ENCODE measurements around the gene EP400. TPM values are rescaled to one million over a fixed set of nuclear protein-coding genes. Genes with fewer than 3 reads are reported as not detected.

Gene EP400
- total and polyA plus RNA-seq, 2 of the 13 experiments (the other 11 are each of a cell fraction or from before 2014, with no cell fraction given), result 4.9 to 5.0 TPM

DNA sequence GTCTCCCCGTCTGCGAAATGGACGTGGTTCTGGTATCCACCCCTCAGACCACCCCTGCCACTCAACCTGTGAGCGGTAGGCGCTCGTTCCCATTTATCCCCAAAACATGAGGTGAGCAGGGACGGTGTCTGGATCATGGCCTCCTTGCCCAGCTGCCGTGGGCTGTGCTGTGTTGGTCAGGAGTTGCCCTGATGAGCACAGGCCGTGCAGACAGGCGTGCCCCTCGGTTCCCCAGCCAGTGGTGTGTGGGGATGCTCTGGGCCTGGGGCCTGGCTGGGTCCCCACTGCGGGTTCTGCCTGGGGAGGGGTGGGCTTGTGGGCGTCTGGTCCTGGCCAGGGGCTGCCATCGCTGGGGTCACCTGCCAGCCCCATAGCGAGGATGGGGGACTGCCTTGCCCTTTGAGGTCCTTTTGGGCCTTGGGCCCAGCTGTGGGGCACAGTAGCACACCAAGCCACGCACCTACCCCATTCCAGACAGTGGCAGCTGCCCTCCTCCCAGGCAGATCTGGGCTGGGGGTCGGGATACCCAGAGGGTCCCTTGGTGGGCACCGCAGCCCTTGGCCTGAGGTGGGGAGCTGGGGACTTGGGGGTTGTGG lies 31.9 kb upstream of the EP400 start (continued):
- TF ChIP-seq SNAPC4 (CRISPR knock-in tag; IDR thresholded peaks at IDR 0.05), result no peak
- TF ChIP-seq, protein P1, sequence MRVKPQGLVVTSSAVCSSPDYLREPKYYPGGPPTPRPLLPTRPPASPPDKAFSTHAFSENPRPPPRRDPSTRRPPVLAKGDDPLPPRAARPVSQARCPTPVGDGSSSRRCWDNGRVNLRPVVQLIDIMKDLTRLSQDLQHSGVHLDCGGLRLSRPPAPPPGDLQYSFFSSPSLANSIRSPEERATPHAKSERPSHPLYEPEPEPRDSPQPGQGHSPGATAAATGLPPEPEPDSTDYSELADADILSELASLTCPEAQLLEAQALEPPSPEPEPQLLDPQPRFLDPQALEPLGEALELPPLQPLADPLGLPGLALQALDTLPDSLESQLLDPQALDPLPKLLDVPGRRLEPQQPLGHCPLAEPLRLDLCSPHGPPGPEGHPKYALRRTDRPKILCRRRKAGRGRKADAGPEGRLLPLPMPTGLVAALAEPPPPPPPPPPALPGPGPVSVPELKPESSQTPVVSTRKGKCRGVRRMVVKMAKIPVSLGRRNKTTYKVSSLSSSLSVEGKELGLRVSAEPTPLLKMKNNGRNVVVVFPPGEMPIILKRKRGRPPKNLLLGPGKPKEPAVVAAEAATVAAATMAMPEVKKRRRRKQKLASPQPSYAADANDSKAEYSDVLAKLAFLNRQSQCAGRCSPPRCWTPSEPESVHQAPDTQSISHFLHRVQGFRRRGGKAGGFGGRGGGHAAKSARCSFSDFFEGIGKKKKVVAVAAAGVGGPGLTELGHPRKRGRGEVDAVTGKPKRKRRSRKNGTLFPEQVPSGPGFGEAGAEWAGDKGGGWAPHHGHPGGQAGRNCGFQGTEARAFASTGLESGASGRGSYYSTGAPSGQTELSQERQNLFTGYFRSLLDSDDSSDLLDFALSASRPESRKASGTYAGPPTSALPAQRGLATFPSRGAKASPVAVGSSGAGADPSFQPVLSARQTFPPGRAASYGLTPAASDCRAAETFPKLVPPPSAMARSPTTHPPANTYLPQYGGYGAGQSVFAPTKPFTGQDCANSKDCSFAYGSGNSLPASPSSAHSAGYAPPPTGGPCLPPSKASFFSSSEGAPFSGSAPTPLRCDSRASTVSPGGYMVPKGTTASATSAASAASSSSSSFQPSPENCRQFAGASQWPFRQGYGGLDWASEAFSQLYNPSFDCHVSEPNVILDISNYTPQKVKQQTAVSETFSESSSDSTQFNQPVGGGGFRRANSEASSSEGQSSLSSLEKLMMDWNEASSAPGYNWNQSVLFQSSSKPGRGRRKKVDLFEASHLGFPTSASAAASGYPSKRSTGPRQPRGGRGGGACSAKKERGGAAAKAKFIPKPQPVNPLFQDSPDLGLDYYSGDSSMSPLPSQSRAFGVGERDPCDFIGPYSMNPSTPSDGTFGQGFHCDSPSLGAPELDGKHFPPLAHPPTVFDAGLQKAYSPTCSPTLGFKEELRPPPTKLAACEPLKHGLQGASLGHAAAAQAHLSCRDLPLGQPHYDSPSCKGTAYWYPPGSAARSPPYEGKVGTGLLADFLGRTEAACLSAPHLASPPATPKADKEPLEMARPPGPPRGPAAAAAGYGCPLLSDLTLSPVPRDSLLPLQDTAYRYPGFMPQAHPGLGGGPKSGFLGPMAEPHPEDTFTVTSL (CRISPR knock-in tag; IDR thresholded peaks at IDR 0.05; ENCODE audit: borderline replicate concordance), result no peak
